NB4 (cell line): Measurements from ENCODE around the gene SRBD1.

ENCODE experiments used
- CTCF ChIP-seq: IDR thresholded peaks from one replicate; pipeline ENCODE4 v1.5.1; 2012; ENCODE audit warnings: low read depth, low read length
- MYC ChIP-seq: IDR thresholded peaks from 2 replicates; pipeline ENCODE4 v1.6.1; 2011; ENCODE audit warnings: low read depth, low read length
- POLR2A ChIP-seq: IDR thresholded peaks from 2 replicates; pipeline ENCODE4 v1.6.1; 2011; ENCODE audit warnings: mild to moderate bottlenecking; ENCODE audit not compliant: insufficient read length; ENCODE audit errors: extremely low read depth
- TF ChIP-seq, protein P1 (sequence below): IDR thresholded peaks from 2 replicates; pipeline ENCODE4 v1.6.1; 2011; ENCODE audit warnings: low read depth, low read length

- TF ChIP-seq POLR2A (no peak), CTCF (no peak), MYC (no peak)
- TF ChIP-seq, protein P1, sequence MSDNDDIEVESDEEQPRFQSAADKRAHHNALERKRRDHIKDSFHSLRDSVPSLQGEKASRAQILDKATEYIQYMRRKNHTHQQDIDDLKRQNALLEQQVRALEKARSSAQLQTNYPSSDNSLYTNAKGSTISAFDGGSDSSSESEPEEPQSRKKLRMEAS = no peak
Measured at GRCh38 chr2:45654250-45654649, 43.2 kb upstream of the SRBD1 start.
